Endothelial cell of umbilical vein (primary cell): ENCODE measurements around the gene NIT2. TPM values are rescaled to one million over a fixed set of nuclear protein-coding genes. Genes with fewer than 3 reads are reported as not detected.
A peak's percentile ranks its signal among the peaks of the same experiment; 100 is the strongest.

Experiments
- BruUV-seq: library from RNA; stranded (reverse); fragments of 400-500 nt; replicated peaks from 2 replicates; lab custom pipeline; 2021; lab: Mats Ljungman, UMichigan
- CTCF ChIA-PET: fragments of 300-600, 350-600 bp; sonication (Branson Sonifier 250); formaldehyde crosslinking; loops from one replicate; lab custom pipeline; 2021; ENCODE audit warnings: antibody characterized with exemption, inconsistent platforms; lab: Charles Lee
- POLR2A ChIA-PET: fragments of 300-600, 350-600 bp; sonication (Branson Sonifier 250); formaldehyde crosslinking; loops from one replicate; lab custom pipeline; 2021; ENCODE audit warnings: antibody characterized with exemption, inconsistent platforms; lab: Charles Lee
- DNase-seq: peaks from one replicate; pipeline ENCODE4 v3.0.0-alpha.2; 2011; ENCODE audit warnings: low read depth, low spot score
- FAIRE-seq: peaks from 2 replicates; lab custom pipeline; 2011; peaks lifted over from hg19 to GRCh38; lab: Jason Lieb, UNC
- H2AFZ ChIP-seq: 2 replicates; pipeline ENCODE4 v1.6.0; 2012; ENCODE audit warnings: low read depth, low read length, control low read depth, inconsistent platforms
- H3K27ac ChIP-seq: 2 replicates; pipeline ENCODE4 v1.5.1; 2011; ENCODE audit warnings: low read depth, mild to moderate bottlenecking, control low read depth, low read length, moderate library complexity; ENCODE audit not compliant: insufficient read depth
- H3K27me3 ChIP-seq, 2 experiments: 2 replicates each; pipeline versions ENCODE4 v1.6.0 to v1.6.1; 2011; ENCODE audit warnings: low read length in 2 of 2, mixed read lengths in 1 of 2; ENCODE audit not compliant: control insufficient read depth in 2 of 2, insufficient read depth in 2 of 2
- H3K36me3 ChIP-seq, 2 experiments: 2 replicates in 1 of 2; 3 replicates in 1 of 2; pipeline ENCODE4 v1.5.1; 2011; ENCODE audit warnings: low read length in 2 of 2, mild to moderate bottlenecking in 1 of 2, moderate library complexity in 1 of 2; ENCODE audit not compliant: control insufficient read depth in 2 of 2, insufficient read depth in 2 of 2; ENCODE audit errors: extremely low read depth in 1 of 2
- H3K4me1 ChIP-seq: 3 replicates; pipeline ENCODE4 v1.5.1; 2011; ENCODE audit warnings: mild to moderate bottlenecking, low read length; ENCODE audit not compliant: control insufficient read depth, insufficient read depth; ENCODE audit errors: extremely low read depth
- H3K4me2 ChIP-seq: 2 replicates; pipeline ENCODE4 v1.6.1; 2011; ENCODE audit warnings: low read length, control low read depth, mixed read lengths; ENCODE audit not compliant: insufficient read depth
- H3K4me3 ChIP-seq, 3 experiments: fragments of 200-600 bp in 1 of 3; sonication (generic), shearing (Covaris generic) in 1 of 3; replicated peaks in 1 of 3; 2 replicates each; pipeline ENCODE4 v1.5.1; 2011 to 2016; ENCODE audit warnings: control low read depth in 3 of 3, low read length in 3 of 3, mild to moderate bottlenecking in 2 of 3, inconsistent platforms in 1 of 3, low read depth in 1 of 3, moderate library complexity in 1 of 3; ENCODE audit not compliant: insufficient read depth in 1 of 3
- H3K79me2 ChIP-seq: 2 replicates; pipeline ENCODE4 v1.6.0; 2012; ENCODE audit warnings: low read length, inconsistent platforms; ENCODE audit not compliant: control insufficient read depth, insufficient read depth
- H3K9ac ChIP-seq: replicated peaks from 2 replicates; pipeline ENCODE3; 2011; ENCODE audit warnings: low read length, control low read depth; ENCODE audit not compliant: insufficient read depth; ENCODE audit errors: extremely low read depth
- H3K9me1 ChIP-seq: replicated peaks from 3 replicates; pipeline ENCODE4 v1.6.0; 2011; ENCODE audit warnings: mild to moderate bottlenecking, low read length; ENCODE audit not compliant: control insufficient read depth, insufficient read depth; ENCODE audit errors: extremely low read depth
- H3K9me3 ChIP-seq: replicated peaks from 2 replicates; pipeline ENCODE4 v1.5.1; 2012; ENCODE audit warnings: low read length, inconsistent platforms; ENCODE audit not compliant: control insufficient read depth, insufficient read depth
- H4K20me1 ChIP-seq: replicated peaks from 2 replicates; pipeline ENCODE3; 2011; ENCODE audit warnings: mild to moderate bottlenecking, low read length; ENCODE audit not compliant: control insufficient read depth, insufficient read depth; ENCODE audit errors: extremely low read depth
- FOS ChIP-seq: IDR thresholded peaks from 2 replicates; pipeline ENCODE4 v1.6.1; 2011; ENCODE audit warnings: mild to moderate bottlenecking, low read length, moderate library complexity, borderline replicate concordance; ENCODE audit not compliant: insufficient read depth
- GATA2 ChIP-seq: IDR thresholded peaks from 2 replicates; pipeline ENCODE4 v1.7.0; 2011; ENCODE audit warnings: low read depth, mild to moderate bottlenecking, moderate library complexity, mixed read lengths, low read length; ENCODE audit not compliant: insufficient read length, insufficient read depth
- dilution Hi-C: fragments of 300-500 bp; cut with MboI; formaldehyde crosslinking; loops from one replicate; pipeline ENCODE4 v1.15.0; 2019; ENCODE audit warnings: low sequenced_read_pairs; ENCODE audit not compliant: extremely low pct_ligation_motif_present
- intact Hi-C: fragments of 100-400 bp; cut with micrococcal nuclease; formaldehyde crosslinking; loops from one replicate; pipeline ENCODE4 v1.10.0; 2022
- polyA plus RNA-seq, 4 experiments: library from polyadenylated mRNA; depleted of rRNA in 3 of 4; stranded (reverse) in 3 of 4; unstranded in 1 of 4; fragments of >200 nt; gene quantifications; 2 replicates each; pipeline versions ENCODE4 v1.2.1 to v1.2.3, GENCODE V29; 2011 to 2012; ENCODE audit warnings: missing spikeins in 1 of 4
- total RNA-seq: library from RNA; stranded (reverse); gene quantifications from 2 replicates; pipeline ENCODE4 v1.2.3, GENCODE V29; 2021
- TF ChIP-seq, protein P1 (sequence below): IDR thresholded peaks from 2 replicates; pipeline ENCODE4 v1.6.1; 2011; ENCODE audit not compliant: insufficient read depth, insufficient read length
- TF ChIP-seq, protein P2 (sequence below), 2 donors: IDR thresholded peaks; 1 replicate in 1 of 2; 2 replicates in 1 of 2; pipeline ENCODE4 v1.5.1; 2011; ENCODE audit warnings: low read length in 2 of 2, mild to moderate bottlenecking in 2 of 2, moderate library complexity in 2 of 2, control low read depth in 1 of 2, inconsistent platforms in 1 of 2, low read depth in 1 of 2; ENCODE audit not compliant: insufficient read depth in 1 of 2; ENCODE audit errors: extremely low read depth in 1 of 2

Gene NIT2
- total and polyA plus RNA-seq, 2 donors (not counting 3 experiments of a cell fraction or from before 2014, with no cell fraction given) = 19.4 to 20.5 TPM

DNA sequence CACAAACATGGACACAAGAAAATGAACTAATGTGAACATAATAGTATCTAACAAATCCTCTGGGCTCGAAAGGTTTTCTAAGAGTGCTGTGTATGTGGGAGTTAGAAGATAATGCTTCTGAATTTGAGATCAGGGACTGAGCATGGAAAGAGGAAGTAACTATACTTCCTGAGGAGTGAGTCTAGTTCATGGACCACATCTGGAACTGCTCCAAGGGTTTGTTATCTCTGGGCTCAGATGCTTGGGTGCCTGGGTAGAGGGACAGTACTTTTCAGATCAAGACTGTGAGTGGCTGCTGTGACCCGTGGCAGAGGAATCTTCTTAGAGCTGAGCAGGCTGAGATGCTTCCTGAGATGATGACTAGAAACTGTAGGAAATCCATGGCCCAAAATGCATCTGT is 45.2 kb upstream of the NIT2 start:
- Histone ChIP-seq H3K4me3 (no peak overlapping the region), H4K20me1 (no peaks in the 10 kb centered on the region), H3K4me2 (peak overlapping the region; percentile 50), H3K9me1 (no peaks in the 10 kb centered on the region), H2AFZ (peak overlapping the region; percentile 48), H3K9ac (no peak overlapping the region), H3K27me3 (no peaks in the 10 kb centered on the region), H3K9me3 (no peaks in the 10 kb centered on the region), H3K27ac (no peak overlapping the region), H3K79me2 (no peaks in the 10 kb centered on the region), H3K4me1 (peaks cover 13% of the 10 kb centered on the region), H3K36me3 (peaks cover 0 to 9% of the 10 kb centered on the region in 2 experiments)
- intact Hi-C loops = no loop called here
- peak; percentile 6 for TF ChIP-seq FOS
- TF ChIP-seq GATA2 = peak; percentile 64
- TF ChIP-seq, protein P1, sequence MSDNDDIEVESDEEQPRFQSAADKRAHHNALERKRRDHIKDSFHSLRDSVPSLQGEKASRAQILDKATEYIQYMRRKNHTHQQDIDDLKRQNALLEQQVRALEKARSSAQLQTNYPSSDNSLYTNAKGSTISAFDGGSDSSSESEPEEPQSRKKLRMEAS = no peak
- ChIA-PET CTCF (interaction anchor here (1.9 kb wide), 1 partner anchor 457 kb away, joined by 8 read pairs; no protein-coding TSS in a partner anchor), POLR2A (no interaction called here)
- dilution Hi-C loops = no loop called here
- DNase-seq = peak; percentile 61
- FAIRE-seq = peak; percentile 84
- no TSS peak for BruUV-seq

DNA sequence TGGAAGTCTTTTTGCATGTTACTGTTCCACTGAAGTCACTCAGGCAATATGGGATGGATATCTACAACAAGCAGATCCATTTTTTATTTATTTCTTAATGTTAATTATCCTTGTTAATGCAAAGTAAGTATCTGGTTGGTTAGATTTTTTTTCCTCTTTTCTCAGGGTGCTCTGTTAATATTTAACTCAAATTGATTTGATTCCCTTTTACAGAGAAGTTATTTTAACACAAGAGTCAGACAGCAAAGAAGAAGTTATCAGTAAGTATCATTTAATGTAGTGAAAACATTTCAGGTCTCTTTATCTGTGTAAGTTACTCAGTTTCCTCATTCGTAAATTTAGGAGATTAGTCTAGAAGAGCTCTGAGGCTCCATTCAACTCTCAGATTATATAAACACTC is 39.5 kb upstream of the NIT2 start:
- dilution Hi-C loops (no loop called here), intact Hi-C loops (no loop called here)
- Histone ChIP-seq H3K79me2 (no peaks in the 10 kb centered on the region), H3K36me3 (peaks cover 2 to 14% of the 10 kb centered on the region in 2 experiments), H3K27me3 (no peaks in the 10 kb centered on the region), H3K4me3 (no peak overlapping the region), H3K9ac (no peak overlapping the region), H2AFZ (no peak overlapping the region), H3K4me1 (no peaks in the 10 kb centered on the region), H3K4me2 (no peak overlapping the region), H4K20me1 (no peaks in the 10 kb centered on the region), H3K27ac (no peak overlapping the region), H3K9me1 (no peaks in the 10 kb centered on the region), H3K9me3 (no peaks in the 10 kb centered on the region)
- POLR2A ChIA-PET = no interaction called here
- FAIRE-seq (no peak), DNase-seq (no peak)
- TF ChIP-seq, protein P2, sequence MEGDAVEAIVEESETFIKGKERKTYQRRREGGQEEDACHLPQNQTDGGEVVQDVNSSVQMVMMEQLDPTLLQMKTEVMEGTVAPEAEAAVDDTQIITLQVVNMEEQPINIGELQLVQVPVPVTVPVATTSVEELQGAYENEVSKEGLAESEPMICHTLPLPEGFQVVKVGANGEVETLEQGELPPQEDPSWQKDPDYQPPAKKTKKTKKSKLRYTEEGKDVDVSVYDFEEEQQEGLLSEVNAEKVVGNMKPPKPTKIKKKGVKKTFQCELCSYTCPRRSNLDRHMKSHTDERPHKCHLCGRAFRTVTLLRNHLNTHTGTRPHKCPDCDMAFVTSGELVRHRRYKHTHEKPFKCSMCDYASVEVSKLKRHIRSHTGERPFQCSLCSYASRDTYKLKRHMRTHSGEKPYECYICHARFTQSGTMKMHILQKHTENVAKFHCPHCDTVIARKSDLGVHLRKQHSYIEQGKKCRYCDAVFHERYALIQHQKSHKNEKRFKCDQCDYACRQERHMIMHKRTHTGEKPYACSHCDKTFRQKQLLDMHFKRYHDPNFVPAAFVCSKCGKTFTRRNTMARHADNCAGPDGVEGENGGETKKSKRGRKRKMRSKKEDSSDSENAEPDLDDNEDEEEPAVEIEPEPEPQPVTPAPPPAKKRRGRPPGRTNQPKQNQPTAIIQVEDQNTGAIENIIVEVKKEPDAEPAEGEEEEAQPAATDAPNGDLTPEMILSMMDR (IDR thresholded peaks at IDR 0.05; ENCODE audit: extremely low read depth in 1 of 2, insufficient read depth in 1 of 2, low read depth in 1 of 2, low read length in 2 of 2) = no peak
- TF ChIP-seq, protein P1 = no peak
- CTCF ChIA-PET = interaction anchor here (1.5 kb wide), 1 partner anchor 22 kb away, joined by 4 read pairs; no protein-coding TSS in a partner anchor
- BruUV-seq = no TSS peak
